Progenitor cell of endocrine pancreas (in vitro differentiated cells): ENCODE measurements around the gene RAD18. TPM values are rescaled to one million over a fixed set of nuclear protein-coding genes. Genes with fewer than 3 reads are reported as not detected.

Experiments used
- DNase-seq: peaks from one replicate; pipeline ENCODE4 v3.0.0; 2021; ENCODE audit warnings: low spot score; ENCODE audit not compliant: unreplicated experiment
- H3K27ac Mint-ChIP-seq: 2 replicates; pipeline ENCODE4 v1.8.0; 2021; ENCODE audit warnings: mild to moderate bottlenecking, moderate library complexity, mixed read lengths
- H3K27me3 Mint-ChIP-seq: 2 replicates; pipeline ENCODE4 v1.8.0; 2021; ENCODE audit warnings: mixed read lengths
- H3K36me3 Mint-ChIP-seq: 2 replicates; pipeline ENCODE4 v1.8.0; 2022; ENCODE audit warnings: mixed read lengths; ENCODE audit not compliant: insufficient read depth
- H3K4me1 Mint-ChIP-seq: 2 replicates; pipeline ENCODE4 v1.8.0; 2021; ENCODE audit warnings: low read depth, mixed read lengths
- H3K4me3 Mint-ChIP-seq: 2 replicates; pipeline ENCODE4 v1.8.0; 2021; ENCODE audit warnings: low read depth, mild to moderate bottlenecking, moderate library complexity, mixed read lengths
- H3K9me3 Mint-ChIP-seq: 2 replicates; pipeline ENCODE4 v1.8.0; 2021; ENCODE audit warnings: low read depth, mixed read lengths
- total RNA-seq: library from RNA; stranded (reverse); gene quantifications from 2 replicates; pipeline ENCODE4 v1.2.1, GENCODE V29; 2021
- TF ChIP-seq, protein P1 (sequence below): fragments of 200-600 bp; sonication (generic); IDR thresholded peaks from one replicate; pipeline ENCODE4 v1.5.0; 2021; ENCODE audit warnings: antibody characterized with exemption, mild to moderate bottlenecking; ENCODE audit not compliant: unreplicated experiment

The RAD18 gene
- total RNA-seq, 1 donor from 2014 or later, result 14.4 TPM

DNA sequence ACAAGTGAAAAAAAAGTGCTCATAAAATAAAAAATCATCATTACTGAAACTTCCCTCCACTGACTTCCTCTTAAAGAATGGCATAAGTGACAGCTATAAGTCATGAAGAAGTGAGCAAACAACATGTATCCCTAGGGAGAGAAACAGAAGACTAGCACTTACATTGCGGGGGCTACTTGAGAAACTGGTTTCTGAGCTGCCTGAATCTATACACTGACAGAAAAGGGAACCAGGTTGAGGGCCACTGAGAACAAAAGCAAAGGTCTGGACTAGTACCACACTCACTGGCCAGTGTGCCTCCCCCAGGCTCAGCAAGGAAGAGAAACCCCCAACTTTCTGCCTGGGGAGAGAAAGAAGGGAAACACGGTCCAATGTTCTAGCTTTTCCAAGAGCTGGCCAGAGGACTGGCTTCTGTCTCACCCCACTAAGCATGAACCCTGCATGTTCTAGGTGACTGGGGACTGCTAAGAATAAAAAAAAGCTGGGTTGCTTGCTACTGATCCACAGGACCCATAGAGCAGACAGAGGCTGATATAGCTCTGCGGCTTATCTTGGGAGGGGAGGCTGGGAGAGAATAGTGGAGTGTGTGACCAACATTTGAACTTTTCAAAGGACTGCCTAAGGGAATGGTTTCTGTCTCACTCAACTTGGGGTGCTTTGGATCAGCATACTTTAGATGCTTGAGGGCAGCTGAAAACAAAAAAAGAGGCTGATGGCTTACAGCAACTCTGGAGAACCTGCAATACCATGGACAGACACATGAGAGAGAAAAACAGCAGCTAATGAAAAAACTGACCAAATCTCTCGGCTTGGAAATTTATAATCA lies 8.1 kb downstream of the RAD18 start:
- no peak for DNase-seq
- TF ChIP-seq, protein P1, sequence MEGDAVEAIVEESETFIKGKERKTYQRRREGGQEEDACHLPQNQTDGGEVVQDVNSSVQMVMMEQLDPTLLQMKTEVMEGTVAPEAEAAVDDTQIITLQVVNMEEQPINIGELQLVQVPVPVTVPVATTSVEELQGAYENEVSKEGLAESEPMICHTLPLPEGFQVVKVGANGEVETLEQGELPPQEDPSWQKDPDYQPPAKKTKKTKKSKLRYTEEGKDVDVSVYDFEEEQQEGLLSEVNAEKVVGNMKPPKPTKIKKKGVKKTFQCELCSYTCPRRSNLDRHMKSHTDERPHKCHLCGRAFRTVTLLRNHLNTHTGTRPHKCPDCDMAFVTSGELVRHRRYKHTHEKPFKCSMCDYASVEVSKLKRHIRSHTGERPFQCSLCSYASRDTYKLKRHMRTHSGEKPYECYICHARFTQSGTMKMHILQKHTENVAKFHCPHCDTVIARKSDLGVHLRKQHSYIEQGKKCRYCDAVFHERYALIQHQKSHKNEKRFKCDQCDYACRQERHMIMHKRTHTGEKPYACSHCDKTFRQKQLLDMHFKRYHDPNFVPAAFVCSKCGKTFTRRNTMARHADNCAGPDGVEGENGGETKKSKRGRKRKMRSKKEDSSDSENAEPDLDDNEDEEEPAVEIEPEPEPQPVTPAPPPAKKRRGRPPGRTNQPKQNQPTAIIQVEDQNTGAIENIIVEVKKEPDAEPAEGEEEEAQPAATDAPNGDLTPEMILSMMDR, result no peak
- Mint-ChIP-seq H3K9me3 (no peaks in the 10 kb centered on the region), H3K4me3 (no peak overlapping the region), H3K27me3 (no peaks in the 10 kb centered on the region), H3K4me1 (no peaks in the 10 kb centered on the region), H3K27ac (no peak overlapping the region), H3K36me3 (no peaks in the 10 kb centered on the region)

DNA sequence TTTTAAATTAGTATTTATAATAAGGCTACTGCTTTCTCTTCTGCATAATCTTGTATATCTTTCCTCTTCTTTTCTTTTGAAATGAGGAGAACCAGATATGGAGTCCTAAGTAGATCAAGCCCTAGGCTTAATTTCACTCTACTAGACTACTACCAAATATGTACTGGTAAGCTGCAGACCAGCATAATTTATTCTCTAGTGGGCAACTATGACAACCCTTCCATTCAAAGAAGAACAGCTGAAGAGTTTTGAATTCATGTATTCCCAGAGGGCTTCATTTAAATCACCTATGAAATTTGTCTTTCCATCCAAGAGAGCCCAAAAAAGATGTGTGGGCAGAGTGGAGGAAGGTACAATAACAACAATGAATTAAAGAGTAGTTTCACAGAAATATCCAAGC lies 10.0 kb downstream of the RAD18 start:
- H3K36me3 Mint-ChIP-seq, result no peaks in the 10 kb centered on the region
- H3K9me3 Mint-ChIP-seq, result no peaks in the 10 kb centered on the region
- H3K4me1 Mint-ChIP-seq, result no peaks in the 10 kb centered on the region
- no peak overlapping the region for H3K4me3 Mint-ChIP-seq
- H3K27ac Mint-ChIP-seq, result no peak overlapping the region
- TF ChIP-seq, protein P1, result no peak
- DNase-seq, result no peak
- H3K27me3 Mint-ChIP-seq, result no peaks in the 10 kb centered on the region

DNA sequence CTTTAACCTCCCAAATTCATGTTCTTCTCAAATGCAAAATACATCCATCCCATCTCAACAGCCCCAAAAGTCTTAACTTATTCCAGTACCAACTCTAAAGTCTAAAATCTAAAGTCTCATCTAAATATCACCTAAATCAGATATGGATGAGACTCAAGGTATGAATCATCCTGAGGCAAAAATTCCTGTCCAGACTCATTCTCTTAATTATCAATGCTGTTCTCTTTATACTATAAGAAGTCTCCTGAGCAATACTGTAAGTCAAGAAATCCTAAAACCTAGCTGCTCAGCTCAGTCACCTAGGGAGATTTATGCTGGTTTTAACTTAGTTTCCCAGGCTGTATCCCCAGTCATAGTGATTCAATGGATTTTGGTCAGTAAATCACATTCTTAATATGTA lies 11.1 kb downstream of the RAD18 start:
- TF ChIP-seq, protein P1, result no peak
- no peaks in the 10 kb centered on the region for H3K4me1 Mint-ChIP-seq

DNA sequence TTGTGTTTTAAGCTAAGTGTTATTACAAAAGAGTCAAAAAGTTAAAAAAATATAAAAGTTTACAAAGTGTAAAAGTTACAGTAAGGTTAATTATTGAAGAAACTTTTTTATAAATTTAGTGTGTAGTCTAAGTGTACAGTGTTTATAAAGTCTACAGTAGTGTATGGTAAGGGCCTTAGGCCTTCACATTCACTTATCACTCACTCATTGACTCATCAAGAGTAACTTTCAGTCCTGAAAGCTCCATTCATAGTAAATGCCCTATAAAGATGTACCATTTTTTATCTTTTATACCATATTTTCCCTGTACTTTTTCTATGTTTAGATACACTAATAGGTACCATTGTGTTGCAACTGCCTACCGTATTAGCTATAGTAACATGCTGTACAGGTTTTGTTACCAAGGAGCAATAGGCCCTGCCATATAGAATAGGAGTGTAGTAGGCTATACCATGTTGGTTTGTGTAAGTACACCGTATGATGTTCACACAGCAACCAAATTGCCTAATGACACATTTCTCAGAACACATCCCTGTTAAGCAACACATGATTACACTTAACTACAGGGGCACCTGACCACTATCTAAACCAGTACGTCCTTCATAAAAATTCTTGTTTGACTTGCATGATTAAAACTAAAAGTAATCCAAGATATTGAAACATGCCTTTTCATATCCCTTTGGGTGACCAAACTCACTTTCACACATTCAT lies 17.2 kb downstream of the RAD18 start:
- TF ChIP-seq, protein P1, result no peak
- Mint-ChIP-seq H3K27me3 (no peaks in the 10 kb centered on the region), H3K36me3 (peaks cover 19% of the 10 kb centered on the region), H3K27ac (no peak overlapping the region), H3K4me3 (no peak overlapping the region), H3K9me3 (peaks cover 17% of the 10 kb centered on the region), H3K4me1 (no peaks in the 10 kb centered on the region)
- no peak for DNase-seq

More for the DNA sequence above, 11.1 kb downstream of the RAD18 start:
- H3K9me3 Mint-ChIP-seq, result no peaks in the 10 kb centered on the region
- H3K4me3 Mint-ChIP-seq, result no peak overlapping the region
- no peaks in the 10 kb centered on the region for H3K36me3 Mint-ChIP-seq
- H3K27ac Mint-ChIP-seq, result no peak overlapping the region
- no peak for DNase-seq
- H3K27me3 Mint-ChIP-seq, result no peaks in the 10 kb centered on the region

DNA sequence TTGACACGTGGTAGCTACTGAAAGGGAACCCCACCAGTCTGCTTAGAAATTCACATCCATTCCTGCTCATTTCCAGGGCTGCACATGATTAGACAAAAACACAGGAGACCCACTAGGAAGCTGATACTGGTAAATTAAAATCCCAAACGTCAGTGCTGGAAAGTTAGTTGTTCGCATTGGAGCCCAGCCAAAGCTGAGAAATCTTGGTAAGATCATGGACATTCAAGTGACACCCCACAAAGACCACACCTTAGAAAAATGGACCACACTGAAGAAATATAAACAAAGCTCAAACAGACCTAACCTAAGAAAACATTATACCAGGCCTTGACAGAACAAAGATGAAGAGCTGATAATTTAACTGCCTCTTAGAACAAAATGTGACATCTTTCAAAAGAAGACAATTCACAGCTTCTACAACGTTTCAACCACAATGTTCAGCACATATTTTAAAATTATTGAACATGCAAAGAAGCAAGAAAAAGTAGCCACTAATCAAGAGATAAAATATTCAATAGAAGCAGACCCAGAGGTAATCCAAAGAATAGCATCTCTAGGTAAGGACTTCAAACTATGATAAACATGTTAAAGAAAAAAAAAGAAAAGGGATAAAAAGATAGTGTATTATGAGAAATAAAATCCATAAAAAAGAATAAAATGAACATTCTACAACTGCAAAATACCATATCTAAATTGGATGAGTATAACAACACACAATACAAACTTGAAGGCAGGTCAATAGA lies 20.4 kb downstream of the RAD18 start:
- no peak overlapping the region for H3K4me3 Mint-ChIP-seq
- DNase-seq, result no peak
- no peak overlapping the region for H3K27ac Mint-ChIP-seq
- H3K36me3 Mint-ChIP-seq, result peaks cover 22% of the 10 kb centered on the region
- H3K27me3 Mint-ChIP-seq, result no peaks in the 10 kb centered on the region
- peaks cover 17% of the 10 kb centered on the region for H3K9me3 Mint-ChIP-seq
- TF ChIP-seq, protein P1, result no peak
- no peaks in the 10 kb centered on the region for H3K4me1 Mint-ChIP-seq
